Activated CD4-positive, CD25-positive, alpha-beta regulatory T cell treated with anti-CD3 and anti-CD28 coated beads, Interleukin-2, amount 50 U/mL, for 24 hours (primary cell): ENCODE measurements around the gene MAX.

Source experiments
- ATAC-seq, 2 donors: fragments of 150-1000 bp; cut with Tn5 transposase; one replicate each; pipeline ENCODE4 v1.10.0; 2021; ENCODE audit warnings: mild to moderate bottlenecking in 1 of 2, moderate library complexity in 1 of 2

MAX gene

DNA sequence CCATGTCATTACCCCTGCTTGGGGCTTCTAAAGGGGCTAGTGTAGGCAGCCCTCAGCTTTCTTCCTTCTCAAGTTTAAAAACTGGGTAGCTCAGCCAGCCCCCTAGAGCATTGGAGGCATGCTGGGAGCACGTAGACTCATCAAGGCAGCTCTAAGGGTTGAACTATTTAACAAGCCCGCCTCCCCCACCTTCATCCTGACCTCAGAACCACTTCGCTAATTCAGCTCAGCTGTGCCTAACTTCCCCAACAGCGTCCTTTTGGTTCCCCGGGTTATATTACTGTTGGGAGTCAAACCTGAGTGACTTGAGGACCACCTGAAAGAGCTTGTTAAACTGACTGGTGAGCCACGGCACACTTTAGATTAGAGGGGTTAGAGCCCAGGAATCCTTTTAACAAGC lies 30.1 kb downstream of the MAX start:
- no peak for ATAC-seq

DNA sequence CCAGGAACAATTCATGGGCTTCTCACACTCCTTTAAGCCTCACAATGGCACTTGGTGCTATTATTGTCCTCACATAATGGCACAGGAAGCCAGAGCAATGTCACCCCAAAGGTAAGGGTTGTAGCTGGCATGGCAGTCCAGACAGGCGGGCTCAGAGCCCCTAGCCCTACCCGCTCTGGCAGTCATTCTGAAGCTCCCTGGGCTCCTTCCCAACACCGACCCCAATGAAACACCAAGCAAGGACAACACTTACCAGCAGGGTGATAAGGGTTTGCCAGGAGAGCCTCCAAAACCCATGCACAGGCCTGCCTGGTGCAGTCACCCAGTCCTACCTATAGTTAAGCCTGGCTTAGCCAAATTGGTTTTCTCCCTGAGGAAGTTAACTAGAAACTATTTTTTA lies 30.8 kb downstream of the MAX start:
- no peak for ATAC-seq

DNA sequence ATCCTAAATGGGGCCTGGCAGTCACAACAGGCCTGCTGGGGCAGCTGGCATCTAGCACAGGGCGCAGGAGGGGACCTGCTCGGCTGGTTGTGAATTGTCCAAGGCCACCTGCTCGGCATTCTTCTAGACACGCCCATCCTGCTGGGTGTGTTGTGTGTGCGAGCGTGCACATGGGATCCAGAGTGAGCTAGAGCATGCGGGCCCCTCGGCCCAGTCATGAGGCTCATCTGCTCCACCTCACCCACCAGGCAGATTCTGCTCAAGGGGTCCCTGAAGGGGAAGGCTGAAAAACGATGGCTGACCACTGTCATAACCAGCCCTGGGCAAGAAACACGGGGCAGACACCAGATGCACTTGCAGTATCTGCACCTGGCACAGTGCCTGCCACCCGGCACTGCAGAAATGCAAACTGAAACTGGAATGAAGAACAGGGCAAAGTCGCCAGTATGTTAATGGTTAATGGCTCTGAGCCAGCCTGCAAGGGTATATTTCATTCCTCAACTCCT lies 31.8 kb downstream of the MAX start:
- ATAC-seq = no peak

DNA sequence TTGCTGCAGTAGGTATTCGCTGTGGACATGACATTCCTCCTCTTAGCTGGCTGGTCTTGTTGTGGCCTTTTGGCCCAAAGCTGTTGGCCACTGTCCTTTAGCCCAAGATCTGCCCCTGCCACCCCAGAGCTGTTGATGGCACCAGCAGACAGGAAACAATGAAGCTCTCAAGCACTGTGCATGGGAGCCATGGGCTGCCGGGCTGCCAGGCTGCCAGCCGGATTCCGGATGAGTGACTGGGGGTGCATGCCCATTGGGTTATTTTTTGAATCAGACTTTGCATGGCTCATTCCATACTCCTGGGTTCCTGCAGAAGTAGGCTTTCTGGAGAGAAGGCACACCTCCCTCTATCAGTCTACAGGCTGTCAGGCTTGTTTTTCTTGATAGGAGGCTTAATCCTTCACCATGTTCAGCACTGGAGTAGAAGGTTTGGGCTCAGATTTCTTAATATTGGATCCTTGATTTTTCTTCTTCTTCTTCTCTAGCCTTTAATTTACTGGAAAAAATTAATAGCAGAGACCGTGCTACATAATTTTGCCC lies 32.4 kb downstream of the MAX start:
- no peak for ATAC-seq

DNA sequence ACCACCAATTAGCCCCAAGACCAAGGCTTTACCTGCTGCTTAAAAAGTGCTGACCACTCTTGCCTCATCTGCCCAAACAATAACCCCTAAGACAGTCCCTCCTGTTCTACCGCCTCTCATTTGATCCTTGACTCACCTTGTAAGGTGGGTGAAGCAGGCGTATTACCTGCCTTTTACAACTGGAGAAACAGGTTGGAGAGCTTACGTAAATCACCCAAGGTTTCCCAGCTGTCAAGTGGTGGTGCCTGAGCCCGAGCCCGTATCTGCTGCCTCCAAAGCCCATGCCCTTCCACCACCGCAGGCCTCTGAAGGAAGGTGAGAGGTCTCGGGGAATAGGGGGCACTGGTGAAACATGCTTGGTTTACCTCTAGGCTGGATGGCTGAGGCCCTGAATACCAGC lies 36.6 kb downstream of the MAX start:
- no peak for ATAC-seq

DNA sequence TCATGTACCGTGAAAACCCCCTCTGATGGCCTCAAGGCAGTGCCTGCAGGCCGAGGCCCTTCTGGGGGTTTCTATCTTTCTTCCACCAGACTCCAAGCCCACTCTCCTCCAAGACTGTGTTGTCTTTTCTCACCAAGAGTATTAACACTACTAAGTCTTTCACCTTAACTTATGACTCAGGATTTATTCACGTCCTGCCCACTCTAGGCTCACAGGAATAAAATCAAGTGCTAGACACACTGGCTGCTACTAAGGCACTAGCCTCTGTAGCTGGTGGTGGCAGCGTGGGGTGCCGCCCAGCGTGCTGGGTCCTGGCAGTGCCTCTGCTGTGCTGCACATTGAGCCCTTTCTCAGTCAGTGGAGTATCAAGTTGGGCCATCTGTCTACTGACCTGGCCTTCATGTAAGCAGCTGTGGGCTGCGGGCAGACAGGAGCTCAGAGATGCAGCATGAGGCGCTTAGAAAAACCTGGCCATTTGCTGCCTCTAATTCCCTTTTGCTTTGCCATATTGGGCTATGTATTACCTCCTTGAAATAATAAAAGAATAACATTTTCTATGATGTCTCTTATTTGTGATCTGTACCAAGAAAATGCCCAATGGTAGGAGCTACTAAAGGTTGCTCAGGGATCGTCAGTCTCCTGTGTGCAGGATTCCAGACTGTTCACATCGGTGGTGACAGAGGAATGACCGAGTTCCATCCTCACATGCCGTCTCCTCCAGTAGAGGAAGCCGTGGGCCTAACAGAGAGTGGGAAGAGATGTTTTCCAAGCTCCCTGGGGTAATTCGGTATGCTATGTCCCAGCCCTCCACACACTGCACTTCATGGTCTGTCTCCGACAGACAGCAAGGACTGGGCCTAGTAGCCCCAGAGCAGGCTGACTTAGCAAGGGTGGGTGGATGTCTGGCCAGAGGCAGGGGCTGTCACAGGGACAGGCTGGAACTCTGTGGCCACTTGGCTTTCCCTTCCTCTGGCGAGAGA lies 39.9 kb downstream of the MAX start:
- ATAC-seq = no peak

DNA sequence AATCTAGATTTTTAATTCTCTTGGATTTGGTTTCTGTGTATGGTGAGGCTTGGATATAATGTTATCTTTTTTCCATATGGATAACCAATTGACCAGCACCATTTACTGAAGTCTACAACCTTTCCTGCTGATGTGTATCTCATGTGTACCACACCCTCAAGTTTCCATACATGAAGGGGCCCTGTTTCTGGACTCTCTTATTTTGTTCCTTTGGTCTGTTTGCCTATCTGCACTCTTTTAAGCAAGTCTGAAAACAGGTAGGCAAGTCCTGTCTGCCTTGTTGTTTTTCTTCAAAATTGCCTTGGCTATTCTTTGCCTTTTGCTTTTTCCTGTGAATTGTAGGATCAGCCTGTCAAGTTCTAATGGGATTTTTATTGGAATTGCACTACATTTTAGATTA lies 44.6 kb downstream of the MAX start:
- ATAC-seq = no peak

DNA sequence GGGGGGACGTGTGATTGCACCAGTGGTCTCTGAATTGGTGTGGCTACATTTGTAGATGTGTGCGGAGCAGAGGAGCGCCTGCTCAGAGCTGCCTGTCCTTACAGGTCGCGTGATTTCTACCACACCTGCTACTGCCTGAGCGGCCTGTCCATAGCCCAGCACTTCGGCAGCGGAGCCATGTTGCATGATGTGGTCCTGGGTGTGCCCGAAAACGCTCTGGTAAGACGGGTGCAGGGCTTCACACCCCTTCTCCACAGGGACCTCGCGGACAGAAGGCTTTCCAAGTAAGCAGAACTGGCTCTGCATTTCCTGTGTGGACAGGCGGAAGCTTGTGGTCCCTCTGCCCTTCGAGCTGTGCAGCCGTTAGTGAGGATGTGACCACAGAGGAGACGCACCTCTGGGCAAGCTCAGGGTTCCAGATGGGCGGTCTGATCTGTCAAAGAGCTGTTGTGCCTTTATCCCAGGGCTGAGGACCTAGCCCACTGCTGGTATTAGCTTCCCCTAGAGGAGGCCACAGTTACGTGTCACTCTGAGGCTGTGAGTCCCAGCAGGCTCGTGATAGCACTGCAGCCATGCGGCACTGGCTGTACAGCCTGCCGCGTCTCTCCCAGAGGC lies 47.7 kb downstream of the MAX start:
- no peak for ATAC-seq

DNA sequence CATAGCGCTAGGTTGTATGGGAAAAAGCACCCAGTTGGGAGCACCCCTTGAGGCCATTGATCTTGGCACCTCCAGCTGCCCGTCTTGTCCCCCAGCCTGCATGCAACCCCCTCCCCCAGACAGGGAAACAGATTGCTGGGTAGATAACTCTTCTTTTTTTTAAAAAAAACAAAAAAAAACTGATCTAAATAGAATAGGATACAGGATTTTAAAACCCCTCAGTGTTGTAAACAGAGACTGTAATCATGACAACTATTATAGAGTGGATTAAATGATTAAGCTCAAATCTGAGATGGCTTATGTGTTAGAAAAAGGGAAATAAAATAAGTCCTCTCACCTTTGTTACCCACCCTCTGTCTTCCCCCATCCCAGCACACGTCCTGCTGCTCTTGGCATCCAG lies 48.9 kb downstream of the MAX start:
- ATAC-seq = no peak

DNA sequence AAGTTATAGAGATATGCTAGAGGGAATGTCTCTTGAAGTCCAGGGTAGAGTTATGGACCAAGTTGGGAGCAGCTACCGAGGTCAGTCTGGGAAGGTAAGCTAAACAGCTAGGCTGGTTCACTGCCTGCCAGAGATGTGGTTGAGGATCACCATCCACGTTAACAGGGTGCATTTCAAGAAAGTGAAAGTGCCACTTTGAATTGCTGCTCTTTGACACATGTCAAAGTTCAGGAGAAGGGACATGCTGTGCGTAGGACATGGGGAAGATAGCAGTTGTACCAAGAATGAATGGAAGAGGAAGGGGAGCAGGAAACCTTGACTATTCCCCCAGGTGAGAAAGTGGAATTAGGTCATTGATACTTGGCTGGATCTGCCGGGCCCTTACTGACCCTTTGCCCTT lies 49.5 kb downstream of the MAX start:
- ATAC-seq = no peak

DNA sequence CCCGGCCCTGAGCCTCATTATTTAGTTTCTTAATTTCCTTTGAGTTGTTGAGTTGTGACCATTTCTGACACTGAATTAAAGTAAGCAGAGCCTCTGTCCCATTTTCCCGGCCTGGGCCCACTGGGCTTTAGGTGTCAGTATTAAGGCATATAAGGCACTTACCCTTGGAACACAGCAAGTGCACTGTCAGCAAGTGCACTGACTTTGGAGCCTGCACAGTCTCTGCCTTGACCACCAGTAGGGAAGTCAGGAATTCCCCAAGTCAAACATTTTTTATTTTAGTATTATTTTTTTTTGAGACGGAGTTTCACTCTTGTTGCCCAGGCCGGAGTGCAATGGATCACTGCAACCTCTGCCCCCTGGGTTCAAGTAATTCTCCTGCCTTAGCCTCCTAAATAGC lies 56.6 kb downstream of the MAX start:
- ATAC-seq = no peak

DNA sequence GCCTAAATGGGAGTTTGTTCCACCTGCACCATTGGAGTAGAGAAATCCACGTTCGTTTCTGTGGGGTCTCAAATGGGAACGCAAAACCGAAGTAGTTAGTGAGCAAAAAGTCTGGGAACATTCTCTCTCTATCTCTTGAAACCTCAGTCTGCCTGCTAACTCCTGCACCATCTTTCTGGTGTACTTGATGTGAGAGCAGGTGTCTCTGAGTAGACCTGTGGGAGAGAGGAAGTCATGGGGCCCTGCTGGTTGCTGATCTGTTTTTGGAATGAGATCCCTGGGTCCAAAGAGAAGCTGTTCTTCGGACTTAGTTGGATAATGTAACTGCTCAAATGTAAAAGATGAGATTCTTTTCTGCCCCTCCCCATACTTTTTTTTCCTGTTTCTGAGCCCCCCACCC lies 57.3 kb downstream of the MAX start:
- no peak for ATAC-seq

DNA sequence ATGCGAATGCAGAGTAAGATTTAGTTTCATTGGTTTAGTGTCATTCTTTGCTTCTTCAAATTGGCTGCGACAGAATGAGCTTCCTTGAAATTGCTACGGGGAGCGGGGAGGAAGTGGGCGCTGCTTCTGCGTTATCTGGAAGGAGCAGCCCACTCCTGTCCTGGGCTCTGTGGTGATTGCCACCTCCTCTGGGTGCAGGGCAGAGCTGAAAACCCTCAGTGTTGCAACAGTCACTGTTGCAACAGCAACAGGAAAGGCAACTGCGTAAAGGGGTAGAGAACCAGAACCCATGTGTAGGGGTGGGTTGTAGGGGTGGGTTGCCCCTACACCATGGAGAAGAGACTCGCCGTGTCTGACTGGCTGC lies 57.7 kb downstream of the MAX start:
- no peak for ATAC-seq

DNA sequence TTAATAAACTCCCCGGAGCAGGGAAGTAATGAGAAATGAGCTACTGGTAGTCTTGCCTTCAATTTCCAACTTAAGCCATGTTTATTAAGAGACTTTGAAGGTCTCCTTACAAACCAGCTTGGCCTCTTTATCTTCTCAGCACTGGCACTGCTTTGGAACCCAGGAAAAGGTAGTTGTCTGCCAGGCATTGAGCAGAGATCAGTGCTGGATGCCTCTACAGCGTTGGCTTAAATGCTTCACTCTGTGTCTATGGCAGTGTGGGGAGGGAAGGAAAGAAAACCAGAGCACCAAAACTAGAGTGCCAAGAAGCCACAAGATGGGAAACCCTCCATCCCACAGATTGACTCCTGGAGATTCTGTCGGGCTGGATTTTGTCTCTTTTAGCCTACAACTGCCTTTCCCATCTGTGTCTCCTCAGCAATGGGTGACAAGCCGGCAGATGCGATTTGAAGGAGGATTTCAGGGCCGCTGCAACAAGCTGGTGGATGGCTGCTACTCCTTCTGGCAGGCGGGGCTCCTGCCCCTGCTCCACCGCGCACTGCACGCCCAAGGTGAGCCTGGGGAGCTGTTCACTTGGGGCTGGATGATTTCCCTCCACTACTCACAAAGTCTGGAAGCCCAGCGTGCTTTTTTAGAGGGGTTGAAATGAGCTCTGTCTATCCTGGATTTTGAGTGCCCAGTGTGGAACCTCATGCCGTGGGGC lies 58.3 kb downstream of the MAX start:
- no peak for ATAC-seq

DNA sequence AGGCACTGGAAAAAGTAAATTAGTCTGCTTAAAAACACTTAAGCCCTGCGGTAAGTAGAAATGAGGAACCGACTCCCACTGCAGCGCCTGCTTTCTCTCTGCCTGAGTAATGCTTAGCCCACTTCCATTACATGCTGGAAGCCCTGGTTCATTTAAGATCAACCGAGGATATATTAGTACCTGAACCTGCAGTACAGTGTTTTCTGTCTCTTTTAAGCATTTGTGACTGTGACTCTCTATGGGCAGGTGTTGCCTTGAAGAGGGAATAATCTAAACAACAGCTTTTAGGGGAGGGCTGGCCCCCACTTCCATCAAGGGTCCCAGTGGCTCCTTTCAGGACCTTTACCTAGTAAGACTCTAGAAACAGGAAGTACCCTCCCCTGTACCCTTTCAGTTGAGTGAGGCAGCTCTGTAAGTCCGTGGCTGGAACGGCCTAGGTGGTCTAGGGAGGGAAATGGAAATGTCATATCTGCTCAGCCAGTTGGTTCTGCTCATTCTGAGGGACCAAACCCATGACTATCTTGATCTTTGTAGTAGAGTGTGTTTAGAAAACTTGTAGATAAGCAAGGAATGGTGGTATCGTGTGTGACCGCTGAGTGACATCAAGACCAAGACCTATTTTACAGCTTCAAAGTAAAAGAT lies 59.5 kb downstream of the MAX start:
- ATAC-seq = no peak

DNA sequence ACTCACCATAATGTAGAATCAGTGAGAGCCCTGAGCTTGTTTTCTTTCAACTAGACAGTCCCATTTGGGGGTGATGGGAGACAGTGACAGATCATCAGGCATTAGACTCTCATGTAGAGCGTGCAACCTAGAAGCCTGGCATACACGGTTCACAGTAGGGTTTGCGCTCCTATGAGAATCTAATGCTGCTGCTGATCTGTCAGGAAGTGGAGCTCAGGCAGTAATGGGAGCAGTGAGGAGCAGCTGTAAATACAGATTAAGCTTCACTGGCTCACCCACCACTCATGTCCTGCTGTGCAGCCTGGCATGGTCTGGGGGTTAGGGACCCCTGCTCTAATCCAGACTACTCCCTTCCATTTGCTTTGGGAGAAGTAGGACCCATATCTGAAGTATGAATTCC lies 60.0 kb downstream of the MAX start:
- ATAC-seq = no peak

DNA sequence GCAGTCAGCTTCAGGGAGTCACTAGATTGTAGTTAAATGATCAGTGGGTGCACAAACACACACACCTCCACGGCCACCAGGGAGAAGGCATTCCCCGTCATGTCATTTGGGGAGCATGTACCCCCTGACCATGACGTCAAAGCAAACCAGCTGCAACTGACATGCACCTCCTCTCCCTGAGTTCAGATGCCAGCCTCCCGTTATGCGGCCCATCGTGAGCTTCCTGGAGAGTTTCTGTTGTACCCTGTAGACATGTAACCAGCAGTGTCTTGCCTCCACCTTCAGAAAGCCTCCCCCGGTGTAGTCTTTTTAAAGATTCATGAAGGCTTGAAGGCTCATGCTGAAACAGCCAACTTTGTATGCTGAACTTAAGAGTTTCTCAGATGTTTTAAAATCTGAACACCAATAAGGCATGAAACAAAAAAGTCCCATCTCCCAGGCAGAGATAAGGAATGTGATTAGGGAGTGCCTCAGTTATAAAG lies 60.8 kb downstream of the MAX start:
- ATAC-seq = no peak

DNA sequence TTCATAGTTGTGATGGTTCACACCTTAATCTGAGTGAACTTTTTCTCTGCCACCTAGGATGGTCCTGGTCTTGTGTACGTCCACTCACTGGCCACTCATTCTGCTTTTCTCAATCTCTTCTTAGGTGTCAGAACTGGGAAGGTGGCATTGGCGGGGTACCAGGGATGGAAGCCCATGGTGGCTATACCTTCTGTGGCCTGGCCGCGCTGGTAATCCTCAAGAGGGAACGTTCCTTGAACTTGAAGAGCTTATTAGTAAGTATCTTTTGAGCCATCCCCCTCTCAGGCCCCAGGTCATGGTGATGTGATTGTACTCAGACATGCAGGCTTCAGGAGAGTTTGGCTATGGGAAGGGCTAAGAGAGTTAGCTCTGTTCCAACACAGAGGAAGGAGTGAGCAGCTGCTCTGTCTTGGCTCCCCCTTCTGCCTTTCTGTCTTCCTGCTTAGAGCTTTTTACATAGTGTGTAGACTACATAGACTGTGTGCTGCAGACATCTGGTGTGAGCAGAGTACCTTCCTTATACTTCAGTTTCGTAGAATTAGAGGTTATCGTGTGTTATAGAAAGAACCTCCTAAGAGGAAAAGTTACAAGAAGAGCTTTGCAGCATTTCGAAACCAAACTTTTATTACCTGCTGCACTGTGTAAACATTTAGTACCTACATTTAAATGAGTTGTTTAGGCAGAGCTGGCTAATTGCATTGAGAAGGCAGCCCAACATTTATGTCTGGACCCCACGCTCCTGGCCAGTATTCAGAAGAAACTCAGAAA lies 61.5 kb downstream of the MAX start:
- no peak for ATAC-seq

DNA sequence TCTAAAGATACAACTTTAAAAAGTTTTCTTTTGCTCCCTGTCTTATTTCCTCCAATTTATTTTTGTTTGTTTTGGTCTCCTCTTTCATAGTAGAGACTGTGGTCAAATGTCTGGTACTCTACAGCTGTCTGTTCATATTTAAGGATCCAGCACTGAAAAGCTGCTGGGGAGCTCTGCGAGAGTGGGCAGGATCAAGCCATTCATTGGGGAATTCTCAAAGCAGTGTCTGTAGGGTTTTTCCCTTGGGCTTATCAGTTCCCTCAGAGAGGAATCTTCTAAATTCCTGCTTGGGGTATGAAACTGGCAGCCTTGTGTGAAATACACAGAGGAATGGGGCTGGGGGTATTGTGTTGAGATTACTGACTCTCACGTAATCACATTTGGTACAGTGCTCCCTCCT lies 63.4 kb downstream of the MAX start:
- ATAC-seq = no peak

DNA sequence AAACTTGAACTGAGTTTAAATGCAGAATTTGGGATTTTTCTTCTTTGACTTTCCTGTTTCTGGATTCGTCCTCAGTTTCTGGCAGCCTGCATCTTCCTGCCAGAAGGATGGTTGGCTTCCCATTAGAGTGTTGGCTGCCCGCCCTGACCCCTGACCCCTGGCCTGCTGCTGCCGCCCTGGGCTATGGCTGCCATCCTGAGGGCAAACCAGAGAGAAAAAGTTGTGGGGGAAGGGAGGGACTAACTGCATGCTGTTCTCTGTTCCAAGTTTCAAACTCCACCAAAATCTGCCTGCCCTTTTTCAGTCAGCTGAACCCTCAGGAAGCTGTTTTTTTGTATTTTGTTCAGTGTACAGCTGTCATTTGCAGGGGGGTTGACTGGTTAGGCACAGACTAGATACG lies 67.3 kb downstream of the MAX start:
- no peak for ATAC-seq

DNA sequence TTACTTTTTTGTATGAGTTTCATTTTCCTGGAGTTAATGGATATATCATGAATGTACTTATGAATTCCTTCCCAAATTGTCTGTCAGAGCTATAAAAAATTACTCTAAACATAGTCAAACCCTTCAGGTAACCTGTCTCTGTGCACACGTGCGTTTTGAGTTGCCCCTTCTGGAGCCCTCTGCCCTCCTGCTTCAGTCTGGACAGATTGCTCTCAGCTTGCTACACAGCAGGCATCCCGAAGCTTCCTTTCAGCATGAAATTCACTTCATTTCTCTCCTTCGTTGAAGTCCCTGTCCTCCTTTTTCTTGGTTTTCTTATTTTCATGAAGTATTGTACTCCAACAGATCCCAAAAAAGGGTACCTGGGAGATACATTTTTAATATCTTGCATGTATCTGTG lies 68.3 kb downstream of the MAX start:
- no peak for ATAC-seq

DNA sequence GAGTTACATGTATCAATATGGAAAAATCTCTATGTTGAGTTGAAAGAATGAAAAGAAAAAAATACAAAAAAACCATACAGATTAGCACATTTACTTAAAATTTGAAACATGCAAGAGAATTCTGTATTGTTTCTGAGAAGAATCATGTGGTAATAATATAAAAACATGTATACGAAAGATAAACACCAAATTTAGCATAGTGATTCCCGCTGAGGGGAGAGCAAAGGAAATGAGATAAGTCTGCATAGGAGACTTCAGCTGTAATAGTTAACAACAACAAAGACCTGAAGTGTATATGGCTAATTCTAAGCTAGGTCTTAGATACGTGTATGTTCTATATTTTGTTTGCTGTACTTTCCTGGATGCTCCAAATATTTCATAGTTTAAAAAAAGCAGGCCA lies 69.1 kb downstream of the MAX start:
- no peak for ATAC-seq
